Activated T-cell treated with anti-CD3 and anti-CD28 coated beads, Interleukin-2, amount 50 U/mL, for 72 hours (primary cell): ENCODE measurements around the gene EPB41. TPM values are rescaled to one million over a fixed set of nuclear protein-coding genes. Genes with fewer than 3 reads are reported as not detected.
"Not testable (repeated sequence)": the region's sequence is repeated elsewhere in the genome, so short reads cannot be mapped to it uniquely, and the experiment has no call there.

Experiments used
- ATAC-seq, 2 donors: fragments of 150-1000 bp; cut with Tn5 transposase; replicated peaks in 1 of 2; 2 replicates each; pipeline ENCODE4 v1.10.0; 2021; ENCODE audit warnings: moderate library complexity in 2 of 2, mild to moderate bottlenecking in 1 of 2
- DNase-seq, 2 donors: peaks; one replicate each; pipeline ENCODE4 v3.0.0; 2021 to 2022; ENCODE audit warnings: mixed read lengths in 1 of 2
- H3K27ac Mint-ChIP-seq: one replicate; pipeline ENCODE4 v1.8.0; 2022; ENCODE audit warnings: mild to moderate bottlenecking, moderate library complexity, mixed read lengths
- H3K27me3 Mint-ChIP-seq: one replicate; pipeline ENCODE4 v1.8.0; 2022; ENCODE audit warnings: low read depth, mixed read lengths
- H3K36me3 Mint-ChIP-seq, 2 donors: one replicate each; pipeline ENCODE4 v1.8.0; 2022; ENCODE audit warnings: mixed read lengths in 2 of 2, mild to moderate bottlenecking in 1 of 2; ENCODE audit not compliant: insufficient read depth in 2 of 2
- H3K4me1 Mint-ChIP-seq: one replicate; pipeline ENCODE4 v1.8.0; 2022; ENCODE audit warnings: low read depth, mixed read lengths
- H3K4me3 Mint-ChIP-seq, 2 donors: one replicate each; pipeline ENCODE4 v1.8.0; 2022; ENCODE audit warnings: mild to moderate bottlenecking in 2 of 2, mixed read lengths in 2 of 2, moderate library complexity in 2 of 2
- H3K9me3 Mint-ChIP-seq, 2 donors: one replicate each; pipeline ENCODE4 v1.8.0; 2022; ENCODE audit warnings: mixed read lengths in 2 of 2
- total RNA-seq, 2 donors: library from RNA; stranded (reverse); gene quantifications; one replicate each; pipeline ENCODE4 v1.2.3, GENCODE V29; 2022

Gene EPB41
- 100 to 1,000 TPM in 1 of 2 donors, 10 to 100 TPM in 1; 73.3 to 109 TPM for total RNA-seq

DNA sequence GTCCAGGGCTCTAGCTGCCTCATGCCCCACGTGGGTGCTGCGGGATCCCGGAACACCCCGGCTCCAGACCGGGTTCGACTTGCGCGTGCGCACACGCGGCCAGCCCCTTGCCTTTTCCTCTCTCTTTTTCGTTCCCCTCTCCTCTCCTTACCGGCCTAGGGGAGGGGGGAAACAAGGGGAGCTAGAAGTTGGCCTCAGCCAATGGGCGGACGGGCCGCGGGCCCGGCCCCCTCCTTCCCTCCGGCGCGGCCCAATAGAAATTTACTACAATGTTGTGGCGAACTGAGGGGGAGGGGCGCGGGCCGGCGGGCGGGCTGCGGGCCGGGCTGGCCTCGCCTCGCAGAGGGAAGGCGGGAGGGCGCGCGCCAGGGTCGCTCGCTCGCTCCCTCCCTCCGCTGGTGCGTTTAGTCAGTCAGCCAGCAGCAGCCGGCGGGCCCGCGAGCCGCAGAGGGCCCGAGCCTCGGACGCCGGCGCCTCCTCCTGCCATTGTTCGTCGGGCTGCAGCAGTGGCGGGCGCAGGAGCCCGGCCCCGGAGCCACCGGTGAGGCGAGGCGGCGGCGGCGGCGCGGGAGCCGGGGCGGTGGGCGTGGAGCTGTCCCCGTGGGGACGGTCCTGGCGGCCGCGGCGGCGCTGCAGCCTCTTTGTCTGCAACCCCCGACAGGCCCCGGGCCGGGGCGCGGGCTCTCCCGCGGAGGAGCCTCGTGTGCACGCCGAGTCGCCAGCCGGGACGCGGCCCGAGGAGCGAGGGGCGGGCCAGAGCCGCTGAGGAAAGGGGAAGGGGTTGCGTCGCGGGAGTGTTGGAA is at the start of gene EPB41:
Gene EPB41, plus strand, starts transcription at position 342 of the 803 bp plus-strand sequence. CDS start 72,869 bp downstream, outside the sequence.
- peak within 1 kb of the TSS; percentile 96 to 97 for H3K4me3 Mint-ChIP-seq
- H3K4me1 Mint-ChIP-seq: peaks cover 54% of the 10 kb centered on the region
- ATAC-seq (peak; percentile 81), DNase-seq (peak; percentile 93 to 94)
- H3K36me3 Mint-ChIP-seq: no peaks in the 10 kb centered on the region
- no peaks in the 10 kb centered on the region for H3K9me3 Mint-ChIP-seq
- H3K27me3 Mint-ChIP-seq: no peaks in the 10 kb centered on the region
- peak within 1 kb of the TSS; percentile 96 for H3K27ac Mint-ChIP-seq

DNA sequence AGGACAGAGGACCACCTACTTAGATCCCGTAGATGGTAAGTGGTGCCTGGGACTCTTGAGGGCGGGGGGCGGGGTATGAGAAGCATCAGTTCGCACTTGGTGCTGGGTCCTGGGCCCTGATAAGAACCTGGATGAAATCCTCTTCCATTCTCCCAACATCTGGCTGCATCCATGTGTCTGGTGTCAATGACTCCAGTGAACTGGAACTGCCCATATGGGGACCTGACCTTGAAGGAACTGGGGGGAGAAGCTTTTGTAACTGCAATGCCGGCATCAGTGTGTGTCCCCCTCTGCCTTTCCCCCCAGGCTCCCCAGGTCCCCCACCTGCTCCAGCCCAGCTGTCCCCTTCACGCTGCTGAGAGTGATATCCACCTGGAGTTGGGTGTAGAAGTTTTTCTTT is 49.7 kb upstream of the EPB41 start:
- no peaks in the 10 kb centered on the region for H3K27me3 Mint-ChIP-seq
- ATAC-seq (no peak), DNase-seq (no peak)
- H3K4me3 Mint-ChIP-seq: no peak overlapping the region
- no peak overlapping the region for H3K27ac Mint-ChIP-seq
- H3K36me3 Mint-ChIP-seq: no peaks in the 10 kb centered on the region
- H3K4me1 Mint-ChIP-seq: no peaks in the 10 kb centered on the region
- H3K9me3 Mint-ChIP-seq: no peaks in the 10 kb centered on the region

DNA sequence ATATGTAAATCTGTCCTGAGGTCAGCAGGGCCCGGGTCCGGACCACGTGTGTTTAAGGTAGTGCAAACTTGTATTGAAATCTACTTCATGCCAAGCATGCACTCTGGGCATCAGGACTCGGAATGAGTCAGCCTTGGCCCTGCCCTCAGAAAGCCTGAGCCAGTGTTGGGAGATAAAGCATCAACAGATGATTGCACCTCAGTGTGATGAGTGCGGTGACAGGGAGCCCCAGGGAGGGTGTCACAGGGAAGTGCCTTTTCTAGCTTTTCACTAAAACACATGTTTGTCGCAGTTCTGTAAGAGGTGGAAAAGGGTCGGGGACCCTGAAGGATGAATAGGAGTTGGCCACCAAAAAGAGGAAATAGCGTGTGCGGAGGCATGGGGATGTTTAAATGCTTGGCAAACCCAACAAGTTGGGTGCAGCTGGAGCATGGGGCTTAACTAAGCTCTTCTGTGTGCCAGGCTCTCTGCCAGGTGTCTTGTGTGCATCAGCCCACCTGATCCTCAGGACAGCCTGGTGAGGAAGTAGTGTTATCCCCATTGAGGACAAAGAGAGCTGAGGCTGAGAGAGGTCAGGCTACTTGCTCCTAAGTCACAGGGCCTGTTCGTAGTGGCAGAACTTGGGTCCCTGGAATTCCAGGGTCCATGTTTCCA is 48.2 kb upstream of the EPB41 start:
- Mint-ChIP-seq H3K27ac (no peak overlapping the region), H3K4me3 (no peak overlapping the region), H3K27me3 (no peaks in the 10 kb centered on the region), H3K9me3 (no peaks in the 10 kb centered on the region), H3K36me3 (no peaks in the 10 kb centered on the region), H3K4me1 (no peaks in the 10 kb centered on the region)
- DNase-seq (no peak), ATAC-seq (no peak)

DNA sequence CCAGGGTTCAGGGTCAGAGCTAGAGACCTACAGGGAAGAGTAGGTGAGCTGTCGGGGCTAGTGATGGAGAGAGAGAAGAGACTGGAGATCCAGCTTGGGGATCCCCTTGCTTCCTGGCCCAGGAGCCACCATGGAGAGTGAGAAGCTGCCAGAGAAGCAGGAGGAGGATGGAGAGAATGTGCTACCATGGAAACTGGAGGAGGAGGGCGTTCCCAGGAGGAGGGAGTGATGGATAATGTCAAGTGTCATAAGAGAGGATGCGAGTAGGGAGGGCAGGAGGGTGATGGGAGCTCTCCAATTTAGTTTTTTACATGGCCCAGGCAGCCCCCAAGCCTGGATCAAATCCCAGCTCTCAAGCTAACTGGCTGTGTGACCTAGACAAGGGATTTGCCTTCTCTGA is 46.5 kb upstream of the EPB41 start:
- Mint-ChIP-seq H3K4me3 (no peak overlapping the region), H3K36me3 (no peaks in the 10 kb centered on the region), H3K9me3 (no peaks in the 10 kb centered on the region), H3K4me1 (no peaks in the 10 kb centered on the region), H3K27ac (no peak overlapping the region), H3K27me3 (no peaks in the 10 kb centered on the region)
- no peak for ATAC-seq
- no peak for DNase-seq

DNA sequence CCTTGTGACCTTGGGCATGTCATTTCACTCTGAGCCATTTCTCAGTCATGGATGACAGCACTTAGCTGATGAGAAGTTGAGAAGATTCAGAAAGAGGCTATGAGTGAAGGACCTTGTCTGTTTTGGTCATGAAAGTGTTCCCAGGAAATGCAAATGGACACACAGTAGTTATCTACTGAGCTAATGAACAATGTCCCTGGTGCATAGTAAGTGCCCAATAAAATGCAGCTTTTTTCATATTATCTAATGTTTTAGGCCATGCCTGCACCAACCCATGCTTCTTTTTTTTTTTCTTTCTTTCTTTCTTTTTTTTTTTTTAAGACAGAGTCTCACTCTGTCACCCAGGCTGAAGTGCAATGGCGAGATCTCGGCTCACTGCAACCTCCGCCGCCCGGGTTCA is 44.4 kb upstream of the EPB41 start:
- H3K4me3 Mint-ChIP-seq: no peak overlapping the region
- H3K27ac Mint-ChIP-seq: no peak overlapping the region
- H3K27me3 Mint-ChIP-seq: no peaks in the 10 kb centered on the region
- no peak for DNase-seq
- no peaks in the 10 kb centered on the region for H3K36me3 Mint-ChIP-seq
- no peak for ATAC-seq
- no peaks in the 10 kb centered on the region for H3K9me3 Mint-ChIP-seq
- no peaks in the 10 kb centered on the region for H3K4me1 Mint-ChIP-seq

DNA sequence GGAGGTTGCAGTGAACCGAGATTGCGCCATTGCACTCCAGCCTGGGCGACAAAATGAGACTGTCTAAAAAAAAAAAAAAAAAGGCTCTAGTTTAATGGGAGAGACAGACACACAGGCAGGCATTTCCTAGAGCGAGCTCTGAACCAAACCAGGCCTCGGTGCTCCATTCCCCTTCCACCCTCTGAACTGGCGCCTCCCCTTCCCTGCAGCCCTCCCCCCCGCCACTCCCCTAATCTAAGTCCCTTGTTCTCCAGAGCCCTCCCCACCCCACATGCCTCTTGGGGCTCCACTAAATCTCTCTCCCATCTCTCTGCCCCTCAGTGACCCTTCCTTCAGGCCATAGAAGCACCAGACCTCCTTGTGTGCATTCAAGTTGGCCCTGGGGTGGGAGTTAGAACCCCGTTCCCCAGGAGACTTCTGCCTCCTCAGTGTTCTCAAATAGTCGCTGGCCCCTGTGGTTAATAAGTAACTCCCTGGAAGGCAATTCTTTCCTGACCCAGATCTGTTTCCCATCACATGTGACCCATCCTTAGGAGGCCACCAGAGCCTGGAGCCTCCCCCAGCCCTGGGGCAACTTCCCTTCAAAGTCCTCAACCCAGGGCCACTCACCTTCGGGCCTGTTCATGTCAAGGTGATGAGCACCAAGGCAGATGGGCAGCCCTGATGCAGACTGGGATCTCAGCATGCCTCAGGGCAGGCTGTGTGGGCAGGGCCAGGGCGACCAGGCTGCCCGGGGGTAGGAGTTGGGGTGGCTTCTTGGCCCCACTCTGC is 42.6 kb upstream of the EPB41 start:
- Mint-ChIP-seq H3K4me1 (no peaks in the 10 kb centered on the region), H3K4me3 (no peak overlapping the region), H3K27me3 (no peaks in the 10 kb centered on the region), H3K9me3 (no peaks in the 10 kb centered on the region), H3K36me3 (no peaks in the 10 kb centered on the region), H3K27ac (no peak overlapping the region)
- no peak for ATAC-seq
- no peak for DNase-seq

DNA sequence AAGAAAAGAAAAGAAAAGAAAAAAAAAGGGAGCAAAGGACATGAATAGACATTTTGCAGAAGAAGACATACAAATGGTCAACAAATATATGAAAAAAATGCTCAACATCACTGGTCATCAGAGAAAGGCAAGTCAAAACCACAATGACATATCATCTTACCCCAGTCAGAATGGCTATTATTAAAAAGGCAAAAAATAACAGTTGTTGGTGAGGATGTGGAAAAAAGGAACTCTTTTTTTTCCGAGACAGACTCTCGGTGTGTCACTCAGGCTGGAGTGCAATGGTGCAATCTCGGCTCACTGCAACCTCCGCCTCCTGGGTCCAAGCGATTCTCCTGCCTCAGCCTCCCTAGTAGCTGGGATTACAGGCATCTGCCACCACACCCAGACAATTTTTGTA is 39.2 kb upstream of the EPB41 start:
- H3K9me3 Mint-ChIP-seq, H3K27ac Mint-ChIP-seq, H3K27me3 Mint-ChIP-seq, ATAC-seq, H3K4me1 Mint-ChIP-seq, DNase-seq, H3K4me3 Mint-ChIP-seq, H3K36me3 Mint-ChIP-seq: not testable (repeated sequence)

DNA sequence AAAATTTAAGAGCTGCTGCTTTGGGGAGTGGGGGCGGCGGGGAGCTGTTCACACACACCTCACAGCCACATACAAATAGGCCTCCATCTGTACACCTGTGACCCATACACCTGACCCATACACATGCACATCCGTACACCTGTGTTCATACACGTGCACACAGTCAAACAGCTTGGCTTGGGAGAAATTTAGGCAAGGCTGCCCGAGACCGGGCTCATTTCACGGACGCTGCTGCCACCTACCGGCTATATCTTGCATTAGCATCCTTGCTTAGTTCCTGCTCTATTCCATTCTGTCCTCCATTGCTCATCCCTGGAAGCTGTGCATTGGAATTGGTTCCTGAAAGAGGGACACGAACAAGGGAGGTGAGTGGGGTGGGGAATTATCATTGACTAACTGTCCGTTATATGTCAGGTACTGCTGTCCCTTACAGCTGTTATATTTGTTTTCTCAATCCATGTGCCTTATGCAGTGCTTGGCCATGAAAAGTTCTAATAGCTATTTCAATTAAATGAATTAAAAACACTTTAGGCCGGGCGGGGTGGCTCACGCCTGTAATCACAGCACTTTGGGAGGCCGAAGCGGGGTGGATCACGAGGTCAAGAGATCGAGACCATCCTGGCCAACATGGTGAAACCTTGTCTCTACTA is 37.1 kb upstream of the EPB41 start:
- H3K36me3 Mint-ChIP-seq: no peaks in the 10 kb centered on the region
- H3K27ac Mint-ChIP-seq: no peak overlapping the region
- H3K4me3 Mint-ChIP-seq: no peak overlapping the region
- peak; percentile 69 to 79 for DNase-seq
- no peaks in the 10 kb centered on the region for H3K27me3 Mint-ChIP-seq
- H3K4me1 Mint-ChIP-seq: peaks cover 8% of the 10 kb centered on the region
- ATAC-seq: peak; percentile 75 to 76
- no peaks in the 10 kb centered on the region for H3K9me3 Mint-ChIP-seq

DNA sequence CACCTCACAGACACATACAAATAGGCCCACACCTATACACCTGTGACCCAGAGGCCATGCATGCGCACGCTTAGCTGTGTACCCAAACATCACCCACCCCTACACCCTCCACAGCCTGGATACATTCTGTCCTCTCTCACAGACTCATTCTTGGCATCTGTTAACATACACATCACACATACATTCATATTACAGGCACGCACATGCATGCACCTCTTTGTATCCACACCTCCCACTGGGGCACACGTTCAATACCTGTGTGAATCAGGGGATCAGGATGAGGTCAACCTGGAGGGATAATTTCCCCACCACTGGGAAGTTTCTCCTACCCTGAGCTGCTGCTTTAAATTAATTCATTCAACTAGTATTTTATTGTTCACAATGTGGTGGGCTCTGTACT is 35.6 kb upstream of the EPB41 start:
- DNase-seq (no peak), ATAC-seq (no peak)
- Mint-ChIP-seq H3K36me3 (no peaks in the 10 kb centered on the region), H3K27me3 (no peaks in the 10 kb centered on the region), H3K4me3 (no peak overlapping the region), H3K27ac (no peak overlapping the region), H3K4me1 (peaks cover 16% of the 10 kb centered on the region), H3K9me3 (no peaks in the 10 kb centered on the region)

DNA sequence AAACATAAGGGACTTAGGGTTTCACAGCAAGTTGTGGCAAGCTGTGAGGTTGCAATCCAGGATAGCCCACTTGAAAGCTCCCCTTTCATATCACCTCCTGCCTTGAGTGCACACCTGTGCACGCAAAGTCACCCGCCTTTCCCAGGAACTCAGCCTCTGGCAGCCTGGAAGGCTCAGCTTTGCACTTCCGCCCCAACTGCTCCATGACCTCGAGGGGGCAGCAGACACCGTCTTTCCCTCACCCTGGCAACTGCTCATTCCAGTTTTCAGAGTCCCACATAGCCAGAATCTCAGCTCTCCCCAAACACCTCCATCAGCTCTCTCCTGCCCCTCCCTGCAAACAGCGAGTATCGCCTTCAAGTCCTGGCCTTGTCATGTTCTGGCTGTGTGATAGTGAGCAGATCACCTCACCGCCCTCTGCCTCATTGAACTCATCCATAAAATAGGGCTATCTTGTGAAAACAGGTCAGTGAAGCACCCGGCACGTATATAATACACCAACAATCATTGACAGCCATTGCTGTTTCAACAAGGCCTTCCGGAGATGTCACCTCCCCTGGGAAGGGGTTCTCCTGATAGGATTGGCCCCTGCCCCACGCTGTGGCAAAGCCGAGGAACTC is 32.2 kb upstream of the EPB41 start:
- Mint-ChIP-seq H3K27ac (no peak overlapping the region), H3K36me3 (no peaks in the 10 kb centered on the region), H3K4me1 (peaks cover 46% of the 10 kb centered on the region), H3K9me3 (no peaks in the 10 kb centered on the region), H3K4me3 (no peak overlapping the region), H3K27me3 (no peaks in the 10 kb centered on the region)
- peak; percentile 80 to 82 for DNase-seq
- ATAC-seq: peak; percentile 16 to 29

DNA sequence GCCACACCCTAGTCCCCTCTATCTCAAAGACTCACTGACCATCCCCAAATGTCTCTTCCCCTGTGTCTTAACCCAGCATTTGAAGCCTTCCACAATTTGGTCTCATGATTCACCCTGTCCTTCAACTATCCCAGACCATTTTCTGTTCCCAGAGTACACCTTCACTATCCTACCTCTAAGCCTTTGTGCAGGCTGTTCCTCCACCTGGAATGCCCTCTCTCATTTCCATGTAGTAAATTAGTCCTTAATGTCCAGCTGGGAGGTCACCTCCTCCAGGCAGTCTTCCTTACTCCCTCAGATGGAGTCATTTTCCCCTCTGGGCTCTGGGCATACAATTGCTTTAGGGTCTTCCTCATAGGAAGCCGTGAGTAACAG is 31.1 kb upstream of the EPB41 start:
- peaks cover 2 to 3% of the 10 kb centered on the region in 2 donors for H3K36me3 Mint-ChIP-seq
- H3K27ac Mint-ChIP-seq: no peak overlapping the region
- H3K4me3 Mint-ChIP-seq: no peak overlapping the region
- no peaks in the 10 kb centered on the region for H3K9me3 Mint-ChIP-seq
- H3K4me1 Mint-ChIP-seq: peaks cover 51% of the 10 kb centered on the region
- no peak for ATAC-seq
- H3K27me3 Mint-ChIP-seq: no peaks in the 10 kb centered on the region
- DNase-seq: no peak

DNA sequence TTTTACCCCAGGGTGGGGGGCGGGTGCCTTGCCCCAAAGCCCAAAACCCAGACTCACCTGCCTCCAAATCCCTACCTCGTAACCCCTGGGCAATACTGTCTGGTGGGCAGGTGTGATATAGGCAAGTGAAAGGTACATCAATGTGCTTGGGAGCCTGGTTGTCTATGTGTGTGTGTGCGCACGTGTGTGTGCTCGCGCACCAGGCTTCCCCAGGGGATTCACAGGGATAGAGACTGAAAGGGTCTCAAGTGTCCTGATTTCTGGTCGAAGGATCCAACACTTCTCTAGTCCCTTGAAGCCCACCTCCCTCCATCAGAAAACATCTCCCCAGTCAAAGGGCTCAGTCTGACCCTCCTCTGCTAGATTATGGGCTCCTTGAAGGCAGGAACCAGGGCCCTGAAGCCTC is 28.9 kb upstream of the EPB41 start:
- ATAC-seq (no peak), DNase-seq (peak in 1 of 2 donors; percentile 3)
- peak overlapping the region in 1 of 2 donors; percentile 7 for H3K4me3 Mint-ChIP-seq
- H3K4me1 Mint-ChIP-seq: peaks cover 74% of the 10 kb centered on the region
- no peak overlapping the region for H3K27ac Mint-ChIP-seq
- H3K36me3 Mint-ChIP-seq: peaks cover 2 to 3% of the 10 kb centered on the region in 2 donors
- H3K27me3 Mint-ChIP-seq: no peaks in the 10 kb centered on the region
- H3K9me3 Mint-ChIP-seq: no peaks in the 10 kb centered on the region
